Right lobe of liver (tissue), 6 donors: ENCODE measurements around the gene AMPD3. TPM values are rescaled to one million over a fixed set of nuclear protein-coding genes. Genes with fewer than 3 reads are reported as not detected.

Experiments used
- ATAC-seq, 4 donors: fragments of 200-7000 bp; cut with Tn5 transposase; one replicate each; pipeline ENCODE4 v1.9.1; 2020; ENCODE audit warnings: mild to moderate bottlenecking in 4 of 4, moderate library complexity in 4 of 4
- DNase-seq, 3 donors: peaks; one replicate each; pipeline ENCODE4 v3.0.0-alpha.2; 2020
- H3K27ac ChIP-seq, 3 donors: fragments of 200-600 bp; one replicate each; pipeline ENCODE4 v1.8.0; 2022
- H3K27me3 ChIP-seq, 2 donors: fragments of 200-600 bp; one replicate each; pipeline ENCODE4 v1.8.0; 2022
- H3K36me3 ChIP-seq, 4 donors: fragments of 200-600 bp; sonication (generic) in 1 of 4; one replicate each; pipeline versions ENCODE4 v1.5.1 to v1.8.0; 2017 to 2022; ENCODE audit warnings: control low read depth in 1 of 4
- H3K4me1 ChIP-seq, 4 donors: fragments of 200-600 bp; sonication (generic) in 1 of 4; one replicate each; pipeline versions ENCODE4 v1.5.1 to v1.8.0; 2017 to 2022; ENCODE audit warnings: control low read depth in 1 of 4
- H3K4me3 ChIP-seq, 3 donors: fragments of 200-600 bp; one replicate each; pipeline ENCODE4 v1.8.0; 2022
- H3K9me3 ChIP-seq, 4 donors: fragments of 200-600 bp; sonication (generic) in 1 of 4; one replicate each; pipeline versions ENCODE4 v1.5.1 to v1.8.0; 2017 to 2022; ENCODE audit warnings: control low read depth in 1 of 4
- POLR2A ChIP-seq: fragments of 450-650 bp; IDR thresholded peaks from one replicate; pipeline ENCODE4 v1.6.1; 2017; ENCODE audit warnings: antibody characterized with exemption, mild to moderate bottlenecking
- WGBS: methylation state at CpG from one replicate; pipeline ENCODE4 v1.1.6; 2018; ENCODE audit warnings: low coverage, low lambda C conversion rate; ENCODE audit not compliant: insufficient coverage; ENCODE audit errors: missing lambda C conversion rate; 5-methylcytosine and 5-hydroxymethylcytosine counted together
- intact Hi-C, 2 donors: fragments of 100-400 bp; cut with DNase I; formaldehyde crosslinking; loops; one replicate each; pipeline versions ENCODE4 v1.11.2 to v1.14.1; 2022
- total RNA-seq, 6 experiments: library from RNA; depleted of rRNA in 2 of 6; stranded (reverse); fragments of >200 nt in 2 of 6; fragmentation: NEBNext Ultra II Directional in 3 of 6; extraction: Animal tissue kit (Norgen Biotek cat#: 25700) in 3 of 6; gene quantifications; one replicate each; pipeline versions ENCODE4 v1.1.0 to v1.2.4, GENCODE V29; 2016 to 2023
- TF ChIP-seq, protein P1 (sequence below), 4 donors: fragments of 200-600 bp in 3 of 4; fragments of 450-650 bp in 1 of 4; IDR thresholded peaks; one replicate each; pipeline versions ENCODE4 v1.5.1 to v1.8.0; 2016 to 2022; ENCODE audit warnings: antibody characterized with exemption in 4 of 4, mild to moderate bottlenecking in 2 of 4
- donor health status: DM: no; HTN: yes; CAD: no.
- donor health status: DM: no; HTN: no; CAD: no.
- donor health status: DM: no; HTN: no; CAD: no.
- donor health status: DM: no; HTN: yes; CAD: no.
- donor health status: DM: no; HTN: yes; CAD: no.

Gene AMPD3
- total RNA-seq, 6 experiments from 2014 or later = 0.98 to 5.0 (median 1.8) TPM

DNA sequence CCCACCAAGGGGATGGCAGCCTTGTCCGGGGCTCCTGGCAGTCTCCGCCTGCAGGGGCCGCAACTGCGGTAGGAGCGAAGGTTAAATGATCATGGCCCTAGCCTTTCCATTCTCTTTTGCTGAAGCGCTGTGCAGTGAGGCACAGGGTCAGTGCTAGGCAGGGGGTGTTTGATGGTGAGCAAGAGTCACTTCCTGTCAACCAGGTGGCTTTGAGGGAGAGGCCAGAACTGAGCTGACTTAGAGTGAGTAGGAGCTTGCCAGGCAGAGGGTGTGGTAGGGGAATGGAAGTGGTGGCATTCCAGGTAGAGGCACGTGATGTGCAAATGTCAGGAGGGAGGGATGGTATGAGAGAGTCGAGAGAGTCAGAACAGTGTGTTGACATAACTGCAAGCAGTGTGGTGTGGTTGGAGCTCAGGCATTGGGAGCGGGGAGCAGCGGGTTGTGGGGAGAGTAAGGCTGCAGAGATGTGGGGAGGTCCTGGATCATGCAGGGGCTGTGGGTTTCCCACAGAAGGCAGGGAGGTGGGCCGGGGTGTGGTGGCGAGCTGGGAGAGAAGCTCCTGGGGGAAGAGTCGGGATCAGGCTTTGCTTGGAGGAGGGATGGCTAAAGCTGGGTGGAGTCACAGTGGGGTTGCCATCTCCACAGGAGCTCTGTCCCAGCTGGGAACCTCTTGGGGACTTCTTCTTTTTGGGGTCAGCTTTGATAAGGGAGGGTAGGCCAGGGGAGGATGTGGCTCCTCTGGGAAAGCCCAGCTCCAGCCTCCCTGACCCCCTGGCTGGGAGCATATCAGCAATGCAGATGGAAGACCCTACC lies 33.3 kb downstream of the AMPD3 start:
- peak in 1 of 3 donors; percentile 39 for DNase-seq

GRCh38 chr11:10488934-10489691 lies 34.0 kb downstream of the AMPD3 start:
- peak in 1 of 3 donors; percentile 36 for DNase-seq
- intact Hi-C loops = no loop called here
- H3K4me3 ChIP-seq = no peak overlapping the region
- H3K9me3 ChIP-seq = no peaks in the 10 kb centered on the region
- H3K27me3 ChIP-seq = no peaks in the 10 kb centered on the region
- no peaks in the 10 kb centered on the region for H3K36me3 ChIP-seq
- 93% methylated on average over 3 of the region's 11 CpGs for WGBS
- no peak overlapping the region for H3K27ac ChIP-seq
- peaks cover 0 to 4% (median 0%) of the 10 kb centered on the region in 4 donors for H3K4me1 ChIP-seq
- no peak for ATAC-seq
- TF ChIP-seq, protein P1, sequence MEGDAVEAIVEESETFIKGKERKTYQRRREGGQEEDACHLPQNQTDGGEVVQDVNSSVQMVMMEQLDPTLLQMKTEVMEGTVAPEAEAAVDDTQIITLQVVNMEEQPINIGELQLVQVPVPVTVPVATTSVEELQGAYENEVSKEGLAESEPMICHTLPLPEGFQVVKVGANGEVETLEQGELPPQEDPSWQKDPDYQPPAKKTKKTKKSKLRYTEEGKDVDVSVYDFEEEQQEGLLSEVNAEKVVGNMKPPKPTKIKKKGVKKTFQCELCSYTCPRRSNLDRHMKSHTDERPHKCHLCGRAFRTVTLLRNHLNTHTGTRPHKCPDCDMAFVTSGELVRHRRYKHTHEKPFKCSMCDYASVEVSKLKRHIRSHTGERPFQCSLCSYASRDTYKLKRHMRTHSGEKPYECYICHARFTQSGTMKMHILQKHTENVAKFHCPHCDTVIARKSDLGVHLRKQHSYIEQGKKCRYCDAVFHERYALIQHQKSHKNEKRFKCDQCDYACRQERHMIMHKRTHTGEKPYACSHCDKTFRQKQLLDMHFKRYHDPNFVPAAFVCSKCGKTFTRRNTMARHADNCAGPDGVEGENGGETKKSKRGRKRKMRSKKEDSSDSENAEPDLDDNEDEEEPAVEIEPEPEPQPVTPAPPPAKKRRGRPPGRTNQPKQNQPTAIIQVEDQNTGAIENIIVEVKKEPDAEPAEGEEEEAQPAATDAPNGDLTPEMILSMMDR (IDR thresholded peaks at IDR 0.05) = no peak
- TF ChIP-seq POLR2A = no peak

More for the DNA sequence above, 33.3 kb downstream of the AMPD3 start:
- Histone ChIP-seq H3K27me3 (no peaks in the 10 kb centered on the region), H3K4me3 (no peak overlapping the region), H3K4me1 (peaks cover 0 to 4% (median 0%) of the 10 kb centered on the region in 4 donors), H3K9me3 (no peaks in the 10 kb centered on the region), H3K36me3 (no peaks in the 10 kb centered on the region), H3K27ac (no peak overlapping the region)
- intact Hi-C loops = no loop called here
- WGBS = 80% methylated on average over 8 of the region's 13 CpGs
- TF ChIP-seq POLR2A = no peak
- TF ChIP-seq, protein P1 (IDR thresholded peaks at IDR 0.05) = no peak
- ATAC-seq = no peak

DNA sequence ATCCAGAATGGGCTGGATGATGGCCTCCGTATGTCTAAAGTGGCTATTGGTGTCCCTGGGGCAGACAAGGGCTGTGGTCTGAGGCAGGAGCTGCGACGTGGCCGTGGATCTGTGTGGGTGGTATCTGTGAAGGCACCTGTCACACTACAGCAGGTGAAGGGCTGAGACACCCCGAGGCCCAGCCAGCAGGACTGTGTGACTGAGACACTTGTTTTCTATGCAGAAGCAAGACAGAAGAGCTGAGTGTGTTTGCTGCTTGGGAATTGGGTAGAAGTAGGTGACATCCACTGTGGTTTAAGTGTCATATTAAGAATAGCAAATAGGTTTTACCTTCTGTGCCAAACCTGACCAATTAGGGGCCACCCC lies 35.0 kb downstream of the AMPD3 start:
- ATAC-seq = no peak
- intact Hi-C loops = no loop called here
- Histone ChIP-seq H3K9me3 (no peaks in the 10 kb centered on the region), H3K4me1 (peaks cover 0 to 4% (median 0%) of the 10 kb centered on the region in 4 donors), H3K27ac (no peak overlapping the region), H3K36me3 (no peaks in the 10 kb centered on the region), H3K27me3 (no peaks in the 10 kb centered on the region), H3K4me3 (no peak overlapping the region)
- TF ChIP-seq POLR2A = no peak
- TF ChIP-seq, protein P1 (IDR thresholded peaks at IDR 0.05) = no peak
- peak in 1 of 3 donors; percentile 37 for DNase-seq
- whole genome bisulfite sequencing = 95% methylated on average over 4 of the region's 5 CpGs

GRCh38 chr11:10490398-10491241 lies 35.6 kb downstream of the AMPD3 start:
- ATAC-seq = peak; percentile 51 to 93 (median 68)
- TF ChIP-seq, protein P1 (IDR thresholded peaks at IDR 0.05) = no peak
- no peak for TF ChIP-seq POLR2A
- Histone ChIP-seq H3K9me3 (no peaks in the 10 kb centered on the region), H3K4me3 (no peak overlapping the region), H3K27ac (no peak overlapping the region), H3K27me3 (no peaks in the 10 kb centered on the region), H3K36me3 (no peaks in the 10 kb centered on the region), H3K4me1 (peaks cover 0 to 4% (median 0%) of the 10 kb centered on the region in 4 donors)
- intact Hi-C loops = no loop called here
- DNase-seq = peak in 2 of 3 donors; percentile 63 to 75
- WGBS = 50% methylated on average over 3 of the region's 13 CpGs
